Activated CD8-positive, alpha-beta memory T cell treated with anti-CD3 and anti-CD28 coated beads, Interleukin-2, amount 50 U/mL, for 24 hours (primary cell): ENCODE results near the gene RTN3.
"Not testable (repeated sequence)": the region's sequence is repeated elsewhere in the genome, so short reads cannot be mapped to it uniquely, and the experiment has no call there.

Experiments used
- DNase-seq: peaks from one replicate; pipeline ENCODE4 v3.0.0-alpha.2; 2020; ENCODE audit errors: extremely low read depth

Gene RTN3

GRCh38 chr11:63768237-63769041 is 87.1 kb downstream of the RTN3 start, which contains the start of gene ZFTA:
Gene ZFTA (minus strand): TSS chr11:63768775. CDS start chr11:63768622, 153 bp downstream.
- DNase-seq: no peak

- DNase-seq: no peak
These were observed 87.9 kb downstream of the RTN3 start for GRCh38 chr11:63769042-63769713.

GRCh38 chr11:63769714-63770455 is 88.6 kb downstream of the RTN3 start:
- no peak for DNase-seq

- DNase-seq: no peak
These were observed 89.5 kb downstream of the RTN3 start for GRCh38 chr11:63770763-63771162.

GRCh38 chr11:63771741-63772318 is 90.5 kb downstream of the RTN3 start:
- DNase-seq: not testable (repeated sequence)

- no peak for DNase-seq
These were observed 93.9 kb downstream of the RTN3 start for GRCh38 chr11:63775191-63775590.

GRCh38 chr11:63779039-63779438 is 97.7 kb downstream of the RTN3 start:
- no peak for DNase-seq

GRCh38 chr11:63782749-63783148 is 101.4 kb downstream of the RTN3 start:
- DNase-seq: no peak

GRCh38 chr11:63783925-63784592 is 102.8 kb downstream of the RTN3 start:
- DNase-seq: no peak

GRCh38 chr11:63785823-63786222 is 104.5 kb downstream of the RTN3 start:
- DNase-seq: no peak

GRCh38 chr11:63791495-63792167 is 110.3 kb downstream of the RTN3 start:
- DNase-seq: no peak

- DNase-seq: no peak
These were observed 111.9 kb downstream of the RTN3 start for GRCh38 chr11:63793161-63793560.

- no peak for DNase-seq
These were observed 113.8 kb downstream of the RTN3 start for GRCh38 chr11:63795066-63795465.

GRCh38 chr11:63800921-63801320 is 119.6 kb downstream of the RTN3 start:
- DNase-seq: no peak

GRCh38 chr11:63802637-63803414 is 121.5 kb downstream of the RTN3 start:
- DNase-seq: no peak

- no peak for DNase-seq
These were observed 123.0 kb downstream of the RTN3 start for GRCh38 chr11:63804259-63804658.

- no peak for DNase-seq
These were observed 124.6 kb downstream of the RTN3 start for GRCh38 chr11:63805844-63806415.
